OCI-M2 (cell line): ENCODE results near the gene IL1RL1.
"Not testable (repeated sequence)": the region's sequence is repeated elsewhere in the genome, so short reads cannot be mapped to it uniquely, and the experiment has no call there.

Experiments
- DNase-seq: peaks from one replicate; lab custom pipeline; 2025; ENCODE audit not compliant: unreplicated experiment; lab: John Stamatoyannopoulos, UW

Gene IL1RL1

GRCh38 chr2:102291319-102292075 lies 19.9 kb upstream of the IL1RL1 start:
- no peak for DNase-seq

- no peak for DNase-seq
Measured at GRCh38 chr2:102294802-102295489, 16.4 kb upstream of the IL1RL1 start.

- DNase-seq, result no peak
Measured at GRCh38 chr2:102295566-102295965, 15.8 kb upstream of the IL1RL1 start.

GRCh38 chr2:102296449-102296848 lies 14.9 kb upstream of the IL1RL1 start:
- no peak for DNase-seq

GRCh38 chr2:102297891-102298290 lies 13.5 kb upstream of the IL1RL1 start:
- no peak for DNase-seq

GRCh38 chr2:102301867-102302362 lies 9.4 kb upstream of the IL1RL1 start:
- DNase-seq, result no peak

GRCh38 chr2:102302458-102302857 lies 8.9 kb upstream of the IL1RL1 start:
- no peak for DNase-seq

GRCh38 chr2:102303589-102303988 lies 7.8 kb upstream of the IL1RL1 start:
- DNase-seq, result no peak

- no peak for DNase-seq
Measured at GRCh38 chr2:102304268-102304667, 7.1 kb upstream of the IL1RL1 start.

- no peak for DNase-seq
Measured at GRCh38 chr2:102304711-102305611, 6.4 kb upstream of the IL1RL1 start.

GRCh38 chr2:102306125-102306524 lies 5.2 kb upstream of the IL1RL1 start:
- DNase-seq, result no peak

GRCh38 chr2:102313025-102313424 lies 1.7 kb downstream of the IL1RL1 start:
- no peak for DNase-seq

- DNase-seq, result no peak
Measured at GRCh38 chr2:102313471-102313870, 2.1 kb downstream of the IL1RL1 start.

- no peak for DNase-seq
Measured at GRCh38 chr2:102313950-102314349, 2.6 kb downstream of the IL1RL1 start.

- DNase-seq, result no peak
Measured at GRCh38 chr2:102315921-102316320, 4.6 kb downstream of the IL1RL1 start.

- no peak for DNase-seq
Measured at GRCh38 chr2:102317715-102318114, 6.4 kb downstream of the IL1RL1 start.

- no peak for DNase-seq
Measured at GRCh38 chr2:102318437-102318836, 7.1 kb downstream of the IL1RL1 start.

GRCh38 chr2:102321941-102322719 lies 10.8 kb downstream of the IL1RL1 start:
- DNase-seq, result no peak

- DNase-seq, result not testable (repeated sequence)
Measured at GRCh38 chr2:102324914-102325313, 13.6 kb downstream of the IL1RL1 start.

- no peak for DNase-seq
Measured at GRCh38 chr2:102331311-102331980, 20.1 kb downstream of the IL1RL1 start.
